Muscle of leg (tissue), 11 donors: Measurements from ENCODE around the gene TRIML2. TPM values are rescaled to one million over a fixed set of nuclear protein-coding genes. Genes with fewer than 3 reads are reported as not detected.

Source experiments
- DNase-seq: peaks from one replicate; pipeline ENCODE4 v3.0.0; 2013
- H3K27ac ChIP-seq: one replicate; pipeline ENCODE4 v1.5.1; 2013; ENCODE audit warnings: mild to moderate bottlenecking, low read length, control low read depth
- H3K27me3 ChIP-seq: one replicate; pipeline ENCODE4 v1.6.1; 2013; ENCODE audit warnings: low read length; ENCODE audit not compliant: control insufficient read depth, insufficient read depth
- H3K36me3 ChIP-seq: one replicate; pipeline ENCODE4 v1.6.1; 2013; ENCODE audit warnings: low read length; ENCODE audit not compliant: control insufficient read depth, insufficient read depth
- H3K4me1 ChIP-seq: one replicate; pipeline ENCODE4 v1.6.1; 2013; ENCODE audit warnings: low read length; ENCODE audit not compliant: control insufficient read depth, insufficient read depth
- H3K4me3 ChIP-seq: one replicate; pipeline ENCODE4 v1.5.1; 2013; ENCODE audit warnings: low read length, control low read depth
- H3K9me3 ChIP-seq: replicated peaks from 2 replicates; pipeline ENCODE4 v1.6.1; 2013; ENCODE audit warnings: low read depth, low read length; ENCODE audit not compliant: control insufficient read depth
- WGBS: methylation state at CpG from one replicate; pipeline ENCODE4 v1.1.5; 2013; ENCODE audit warnings: missing lambda C conversion rate; ENCODE audit not compliant: insufficient coverage; 5-methylcytosine and 5-hydroxymethylcytosine counted together
- polyA plus RNA-seq, 8 donors: library from polyadenylated mRNA; unstranded; fragments of 120-200 nt; gene quantifications; one replicate each; pipeline versions ENCODE4 v1.2.1 to v1.2.3, GENCODE V29; 2013; ENCODE audit warnings: inconsistent platforms in 1 of 8, low replicate concordance in 1 of 8; ENCODE audit not compliant: insufficient read length in 8 of 8, insufficient read depth in 1 of 8
- total RNA-seq: library from RNA; stranded (reverse); fragments of 120-200 nt; gene quantifications from one replicate; pipeline ENCODE4 v1.2.4, GENCODE V29; 2013

Gene TRIML2
- total and polyA plus RNA-seq, 9 donors = 0.30 TPM; not detected in 8

GRCh38 chr4:188107931-188108843, 1.2 kb downstream of the TRIML2 start:
- H3K4me3 ChIP-seq = no peak overlapping the region
- WGBS = 48% methylated on average over 10 of the region's 10 CpGs
- no peak for DNase-seq

GRCh38 chr4:188106454-188106853, 2.9 kb downstream of the TRIML2 start:
- Histone ChIP-seq H3K9me3 (peaks cover 5% of the 10 kb centered on the region), H3K4me3 (no peak overlapping the region), H3K27ac (no peak overlapping the region), H3K4me1 (no peaks in the 10 kb centered on the region), H3K36me3 (no peaks in the 10 kb centered on the region), H3K27me3 (no peaks in the 10 kb centered on the region)
- 98% methylated on average over 39 of the region's 40 CpGs for WGBS
- no peak for DNase-seq

More at GRCh38 chr4:188107931-188108843, 1.2 kb downstream of the TRIML2 start:
- Histone ChIP-seq H3K9me3 (peaks cover 5% of the 10 kb centered on the region), H3K36me3 (no peaks in the 10 kb centered on the region), H3K4me1 (no peaks in the 10 kb centered on the region), H3K27me3 (no peaks in the 10 kb centered on the region), H3K27ac (no peak overlapping the region)

GRCh38 chr4:188092824-188093223, 16.6 kb downstream of the TRIML2 start:
- H3K4me3 ChIP-seq = no peak overlapping the region
- no peaks in the 10 kb centered on the region for H3K27me3 ChIP-seq
- 78% methylated on average over 2 of the region's 3 CpGs for WGBS
- no peak overlapping the region for H3K27ac ChIP-seq
- no peaks in the 10 kb centered on the region for H3K9me3 ChIP-seq
- H3K4me1 ChIP-seq = no peaks in the 10 kb centered on the region
- H3K36me3 ChIP-seq = no peaks in the 10 kb centered on the region
- DNase-seq = no peak

GRCh38 chr4:188086858-188087257, 22.5 kb downstream of the TRIML2 start:
- no peaks in the 10 kb centered on the region for H3K4me1 ChIP-seq
- no peak for DNase-seq
- no peak overlapping the region for H3K27ac ChIP-seq
- H3K9me3 ChIP-seq = no peaks in the 10 kb centered on the region
- 84% methylated on average over 4 of the region's 6 CpGs for WGBS
- no peaks in the 10 kb centered on the region for H3K27me3 ChIP-seq
- H3K36me3 ChIP-seq = no peaks in the 10 kb centered on the region
- H3K4me3 ChIP-seq = no peak overlapping the region

- WGBS = 88% methylated on average over 1 of the region's 3 CpGs
- Histone ChIP-seq H3K9me3 (no peaks in the 10 kb centered on the region), H3K4me1 (no peaks in the 10 kb centered on the region), H3K36me3 (no peaks in the 10 kb centered on the region), H3K27ac (no peak overlapping the region), H3K27me3 (no peaks in the 10 kb centered on the region), H3K4me3 (no peak overlapping the region)
- DNase-seq = no peak
These were observed 26.6 kb downstream of the TRIML2 start for GRCh38 chr4:188082796-188083195.

- no peak overlapping the region for H3K27ac ChIP-seq
- no peaks in the 10 kb centered on the region for H3K4me1 ChIP-seq
- H3K4me3 ChIP-seq = no peak overlapping the region
- no peaks in the 10 kb centered on the region for H3K9me3 ChIP-seq
- no peaks in the 10 kb centered on the region for H3K36me3 ChIP-seq
- H3K27me3 ChIP-seq = no peaks in the 10 kb centered on the region
- peak; percentile 19 for DNase-seq
- WGBS = no CpG with 5 or more reads among the region's 1 CpG
These were observed 31.3 kb downstream of the TRIML2 start for GRCh38 chr4:188078116-188078515.

- Histone ChIP-seq H3K4me3 (no peak overlapping the region), H3K36me3 (no peaks in the 10 kb centered on the region), H3K27ac (no peak overlapping the region), H3K27me3 (no peaks in the 10 kb centered on the region), H3K4me1 (no peaks in the 10 kb centered on the region), H3K9me3 (no peaks in the 10 kb centered on the region)
- DNase-seq = no peak
- WGBS = 94% methylated on average over 9 of the region's 12 CpGs
These were observed 33.2 kb downstream of the TRIML2 start for GRCh38 chr4:188076169-188076568.

GRCh38 chr4:188061083-188061482, 48.3 kb downstream of the TRIML2 start:
- no peaks in the 10 kb centered on the region for H3K9me3 ChIP-seq
- no peak overlapping the region for H3K4me3 ChIP-seq
- no peak overlapping the region for H3K27ac ChIP-seq
- H3K27me3 ChIP-seq = no peaks in the 10 kb centered on the region
- whole genome bisulfite sequencing = 94% methylated on average over 12 of the region's 14 CpGs
- H3K36me3 ChIP-seq = no peaks in the 10 kb centered on the region
- no peak for DNase-seq
- no peaks in the 10 kb centered on the region for H3K4me1 ChIP-seq

- H3K36me3 ChIP-seq = no peaks in the 10 kb centered on the region
- no peak overlapping the region for H3K4me3 ChIP-seq
- WGBS = 78% methylated on average over 4 of the region's 9 CpGs
- no peak overlapping the region for H3K27ac ChIP-seq
- no peaks in the 10 kb centered on the region for H3K27me3 ChIP-seq
- H3K4me1 ChIP-seq = peaks cover 2% of the 10 kb centered on the region
- no peaks in the 10 kb centered on the region for H3K9me3 ChIP-seq
- DNase-seq = no peak
These were observed 56.1 kb downstream of the TRIML2 start for GRCh38 chr4:188053302-188053701.

GRCh38 chr4:188046657-188047056, 62.7 kb downstream of the TRIML2 start:
- peaks cover 2% of the 10 kb centered on the region for H3K4me1 ChIP-seq
- no peaks in the 10 kb centered on the region for H3K9me3 ChIP-seq
- H3K27ac ChIP-seq = no peak overlapping the region
- no peak for DNase-seq
- no peaks in the 10 kb centered on the region for H3K27me3 ChIP-seq
- no CpG with 5 or more reads among the region's 3 CpGs for WGBS
- no peaks in the 10 kb centered on the region for H3K36me3 ChIP-seq
- H3K4me3 ChIP-seq = no peak overlapping the region
